HEK293 (cell line): ENCODE measurements around the gene TMOD1.

Source experiments
- SETDB1 ChIP-seq: IDR thresholded peaks from one replicate; pipeline ENCODE4 v1.6.1; 2017; ENCODE audit warnings: mild to moderate bottlenecking, low read length, moderate library complexity, mixed read lengths; ENCODE audit not compliant: insufficient read length
- ZBTB8A ChIP-seq: fragments of 450-650 bp; formaldehyde crosslinking; IDR thresholded peaks from 2 replicates; pipeline ENCODE4 v1.5.1; 2016; ENCODE audit warnings: missing biosample characterization, missing genetic modification characterization
- ZFP41 ChIP-seq: fragments of 450-650 bp; formaldehyde crosslinking; IDR thresholded peaks from 2 replicates; pipeline ENCODE4 v1.5.1; 2016; ENCODE audit warnings: missing biosample characterization, missing genetic modification characterization, borderline replicate concordance
- ZNF341 ChIP-seq: fragments of 450-650 bp; formaldehyde crosslinking; IDR thresholded peaks from 2 replicates; pipeline ENCODE4; 2016; ENCODE audit warnings: low read depth, missing biosample characterization, missing genetic modification characterization
- ZNF433 ChIP-seq: fragments of 450-650 bp; formaldehyde crosslinking; IDR thresholded peaks from 2 replicates; pipeline ENCODE4 v1.5.1; 2016; ENCODE audit warnings: missing biosample characterization, missing genetic modification characterization, low read depth
- ZNF48 ChIP-seq: fragments of 450-650 bp; formaldehyde crosslinking; IDR thresholded peaks from 2 replicates; pipeline ENCODE4 v1.5.1; 2016; ENCODE audit warnings: missing biosample characterization, missing genetic modification characterization
- ZNF768 ChIP-seq: fragments of 450-650 bp; formaldehyde crosslinking; IDR thresholded peaks from 2 replicates; pipeline ENCODE4 v1.5.1; 2018; ENCODE audit warnings: missing biosample characterization, mild to moderate bottlenecking, missing genetic modification characterization
- ZNF776 ChIP-seq: fragments of 450-650 bp; formaldehyde crosslinking; IDR thresholded peaks from 2 replicates; pipeline ENCODE4 v1.5.0; 2017; ENCODE audit warnings: missing biosample characterization, missing genetic modification characterization, borderline replicate concordance
- TF ChIP-seq, protein P1 (sequence below): fragments of 450-650 bp; formaldehyde crosslinking; IDR thresholded peaks from 2 replicates; pipeline ENCODE4 v1.5.1; 2016; ENCODE audit warnings: missing biosample characterization, missing genetic modification characterization
- TF ChIP-seq, protein P2 (sequence below): fragments of 450-650 bp; formaldehyde crosslinking; IDR thresholded peaks from 2 replicates; pipeline ENCODE4 v1.5.1; 2016; ENCODE audit warnings: missing biosample characterization, missing genetic modification characterization

- TF ChIP-seq ZNF776 (tag by site-specific recombination) (no peak), ZNF341 (tag by site-specific recombination) (no peak), ZNF768 (tag by site-specific recombination) (no peak), SETDB1 (no peak), ZNF48 (tag by site-specific recombination) (no peak), ZFP41 (tag by site-specific recombination) (no peak), ZBTB8A (no peak), ZNF433 (tag by site-specific recombination) (no peak)
- TF ChIP-seq, protein P1, sequence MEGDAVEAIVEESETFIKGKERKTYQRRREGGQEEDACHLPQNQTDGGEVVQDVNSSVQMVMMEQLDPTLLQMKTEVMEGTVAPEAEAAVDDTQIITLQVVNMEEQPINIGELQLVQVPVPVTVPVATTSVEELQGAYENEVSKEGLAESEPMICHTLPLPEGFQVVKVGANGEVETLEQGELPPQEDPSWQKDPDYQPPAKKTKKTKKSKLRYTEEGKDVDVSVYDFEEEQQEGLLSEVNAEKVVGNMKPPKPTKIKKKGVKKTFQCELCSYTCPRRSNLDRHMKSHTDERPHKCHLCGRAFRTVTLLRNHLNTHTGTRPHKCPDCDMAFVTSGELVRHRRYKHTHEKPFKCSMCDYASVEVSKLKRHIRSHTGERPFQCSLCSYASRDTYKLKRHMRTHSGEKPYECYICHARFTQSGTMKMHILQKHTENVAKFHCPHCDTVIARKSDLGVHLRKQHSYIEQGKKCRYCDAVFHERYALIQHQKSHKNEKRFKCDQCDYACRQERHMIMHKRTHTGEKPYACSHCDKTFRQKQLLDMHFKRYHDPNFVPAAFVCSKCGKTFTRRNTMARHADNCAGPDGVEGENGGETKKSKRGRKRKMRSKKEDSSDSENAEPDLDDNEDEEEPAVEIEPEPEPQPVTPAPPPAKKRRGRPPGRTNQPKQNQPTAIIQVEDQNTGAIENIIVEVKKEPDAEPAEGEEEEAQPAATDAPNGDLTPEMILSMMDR (tag by site-specific recombination), result no peak
- TF ChIP-seq, protein P2, sequence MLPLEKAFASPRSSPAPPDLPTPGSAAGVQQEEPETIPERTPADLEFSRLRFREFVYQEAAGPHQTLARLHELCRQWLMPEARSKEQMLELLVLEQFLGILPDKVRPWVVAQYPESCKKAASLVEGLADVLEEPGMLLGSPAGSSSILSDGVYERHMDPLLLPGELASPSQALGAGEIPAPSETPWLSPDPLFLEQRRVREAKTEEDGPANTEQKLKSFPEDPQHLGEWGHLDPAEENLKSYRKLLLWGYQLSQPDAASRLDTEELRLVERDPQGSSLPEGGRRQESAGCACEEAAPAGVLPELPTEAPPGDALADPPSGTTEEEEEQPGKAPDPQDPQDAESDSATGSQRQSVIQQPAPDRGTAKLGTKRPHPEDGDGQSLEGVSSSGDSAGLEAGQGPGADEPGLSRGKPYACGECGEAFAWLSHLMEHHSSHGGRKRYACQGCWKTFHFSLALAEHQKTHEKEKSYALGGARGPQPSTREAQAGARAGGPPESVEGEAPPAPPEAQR, result no peak
Observed at GRCh38 chr9:97630591-97630990, 129.1 kb downstream of the TMOD1 start.
